GM18498 (cell line): ENCODE measurements around the gene PGP.
"Not testable (repeated sequence)": the region's sequence is repeated elsewhere in the genome, so short reads cannot be mapped to it uniquely, and the experiment has no call there.

Source experiments
- ATAC-seq: cut with Tn5 transposase; IDR thresholded peaks from one replicate; pipeline ENCODE4 v1.9.1; 2021; ENCODE audit warnings: mild to moderate bottlenecking, moderate library complexity; ENCODE audit not compliant: unreplicated experiment

Gene PGP

GRCh38 chr16:2223221-2223941 lies 8.7 kb upstream of the PGP start, which contains the start of gene E4F1:
E4F1 (plus strand) TSS chr16:2223591; CDS start chr16:2223614, 23 bp downstream.
- peak; percentile 96 for ATAC-seq

DNA sequence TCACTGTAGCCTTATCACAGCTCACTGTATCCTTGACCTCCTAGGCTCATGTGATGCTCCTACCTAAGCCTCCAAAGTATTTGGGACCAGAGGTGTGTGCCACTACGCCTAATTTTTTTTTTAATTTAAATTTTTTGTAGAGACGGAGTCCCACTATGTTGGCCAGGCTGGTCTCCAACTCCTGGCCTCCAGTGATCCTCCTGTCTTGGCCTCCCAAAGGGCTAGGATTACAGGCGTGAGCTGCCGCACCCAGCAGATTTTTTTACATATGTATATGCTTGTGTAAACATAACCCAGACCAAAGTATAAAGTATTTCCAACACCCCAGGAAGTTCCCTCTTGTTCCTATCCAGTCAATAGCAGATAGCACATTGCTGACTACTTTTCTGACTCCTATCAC lies 1.7 kb upstream of the PGP start:
- no peak for ATAC-seq

DNA sequence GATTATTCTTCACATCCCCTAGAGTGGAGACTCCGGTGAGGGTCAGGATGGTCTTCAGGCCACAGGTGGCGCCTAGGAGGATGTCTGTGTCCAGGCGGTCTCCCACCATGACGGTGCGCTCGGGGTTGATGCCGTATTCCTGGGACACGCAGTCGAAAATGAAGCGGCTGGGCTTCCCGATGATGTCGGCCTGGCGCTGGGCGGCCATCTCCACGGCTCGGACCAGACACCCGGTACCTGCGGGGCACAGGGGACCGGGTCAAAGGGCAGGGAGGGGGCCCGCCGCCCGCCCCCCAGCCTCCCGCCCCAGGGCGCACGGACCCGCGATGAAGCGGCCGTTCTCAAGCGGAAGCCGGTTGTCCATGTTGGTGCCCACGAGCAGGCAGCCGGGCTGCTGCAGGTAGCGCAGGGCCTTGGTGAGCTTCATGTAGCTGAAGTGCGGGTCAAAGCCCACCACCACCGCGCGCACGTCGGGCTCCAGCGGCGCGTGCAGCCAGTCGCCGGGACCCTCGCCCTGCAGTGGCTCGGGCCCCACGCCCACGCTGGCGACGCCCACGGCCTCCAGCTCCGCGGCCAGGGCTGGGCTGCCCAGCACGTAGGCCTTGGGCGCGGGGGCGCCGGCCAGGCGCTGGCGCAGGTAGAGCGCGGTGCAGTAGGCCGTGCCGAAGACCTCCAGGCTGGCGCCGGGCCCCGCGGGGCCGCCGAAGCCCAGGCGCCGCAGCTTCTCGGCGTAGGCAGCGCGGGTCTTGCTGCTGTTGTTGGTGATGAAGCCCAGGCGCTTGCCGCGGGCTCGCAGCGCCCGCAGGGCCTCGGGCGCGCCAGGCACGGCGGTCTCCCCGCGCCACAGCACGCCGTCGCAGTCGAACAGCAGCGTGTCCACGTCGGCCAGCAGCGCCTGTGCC lies 572 bp downstream of the PGP start:
- peak; percentile 4 for ATAC-seq

- no peak for ATAC-seq
Observed at GRCh38 chr16:2212362-2213324, 2.0 kb downstream of the PGP start.

DNA sequence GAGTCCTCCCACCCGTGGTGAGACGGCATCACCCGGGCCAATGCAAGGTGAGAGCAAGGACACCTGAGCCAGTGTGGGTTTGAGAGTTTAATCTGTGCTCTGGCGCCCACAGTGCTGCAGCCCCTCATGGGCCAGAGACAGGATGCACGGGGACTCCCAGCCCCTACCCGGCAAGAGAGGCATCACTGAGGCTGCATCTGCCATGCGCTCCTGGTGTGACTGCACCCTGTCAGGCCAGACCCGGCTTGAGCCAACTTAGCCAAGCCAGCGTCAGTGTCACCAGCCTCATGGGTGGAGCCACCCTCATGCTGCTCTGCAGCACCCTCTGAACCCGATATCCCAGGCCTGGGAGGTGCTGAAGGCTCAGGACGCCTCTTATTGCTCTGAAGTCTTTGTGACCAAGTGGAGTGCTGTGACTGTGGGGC lies 2.7 kb downstream of the PGP start:
- ATAC-seq: no peak

GRCh38 chr16:2210386-2211365 lies 4.0 kb downstream of the PGP start, which contains the start of gene BRICD5:
BRICD5 (minus strand) TSS chr16:2210863; CDS start chr16:2210833, 30 bp downstream.
- ATAC-seq: no peak

DNA sequence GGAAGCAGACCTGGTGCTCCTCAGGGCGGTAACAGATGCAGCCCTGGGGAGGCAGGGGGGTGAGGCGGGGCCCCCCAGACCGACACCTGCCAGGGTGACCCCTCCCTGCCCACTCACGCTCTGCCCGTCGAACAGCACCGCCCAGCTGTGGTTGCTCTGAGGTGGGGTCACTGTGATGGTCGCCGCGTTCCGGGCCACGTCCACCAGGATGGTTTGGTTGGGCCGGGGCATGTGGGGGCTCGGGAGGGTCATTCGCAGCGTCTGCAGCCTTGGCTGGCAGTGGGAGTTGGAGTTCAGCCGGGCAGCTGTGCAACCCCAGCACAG lies 4.7 kb downstream of the PGP start:
- no peak for ATAC-seq

DNA sequence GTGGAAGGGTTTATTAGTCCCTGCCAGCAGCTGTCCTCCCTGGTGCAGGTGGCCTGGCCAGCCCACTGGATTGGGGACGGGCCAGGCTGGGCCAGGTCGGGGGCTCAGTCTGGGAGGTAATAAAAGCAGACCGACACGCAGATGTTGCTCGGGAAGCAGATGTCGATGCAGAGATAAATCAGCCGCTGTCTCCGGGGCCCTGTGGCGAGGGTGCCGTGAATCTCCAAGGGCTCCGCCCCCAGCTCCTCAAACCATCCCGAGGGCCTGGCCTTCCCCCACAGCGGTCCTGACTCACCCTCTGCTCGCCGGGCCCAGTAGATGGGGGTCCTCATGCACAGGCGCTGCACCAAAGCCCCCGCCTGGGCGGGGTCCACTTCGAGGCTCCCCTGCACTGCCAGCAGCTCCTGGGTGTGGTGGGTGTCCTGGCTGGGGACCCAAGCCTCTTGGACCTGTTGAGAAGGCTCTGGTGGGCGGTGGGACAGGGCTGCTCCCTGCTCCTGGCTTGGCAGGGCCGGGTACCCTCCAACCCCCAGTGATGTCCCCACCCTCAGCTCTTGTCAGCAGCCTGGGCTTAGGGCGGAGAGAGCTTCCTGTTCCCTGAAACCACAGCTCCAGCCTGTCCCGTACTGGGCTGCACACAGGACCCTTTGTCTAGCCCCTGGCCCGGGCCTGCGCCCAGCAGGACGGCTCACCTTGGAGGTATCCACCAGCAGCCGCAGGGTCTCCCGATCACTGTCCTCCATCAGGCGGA lies 5.2 kb downstream of the PGP start:
- no peak for ATAC-seq

DNA sequence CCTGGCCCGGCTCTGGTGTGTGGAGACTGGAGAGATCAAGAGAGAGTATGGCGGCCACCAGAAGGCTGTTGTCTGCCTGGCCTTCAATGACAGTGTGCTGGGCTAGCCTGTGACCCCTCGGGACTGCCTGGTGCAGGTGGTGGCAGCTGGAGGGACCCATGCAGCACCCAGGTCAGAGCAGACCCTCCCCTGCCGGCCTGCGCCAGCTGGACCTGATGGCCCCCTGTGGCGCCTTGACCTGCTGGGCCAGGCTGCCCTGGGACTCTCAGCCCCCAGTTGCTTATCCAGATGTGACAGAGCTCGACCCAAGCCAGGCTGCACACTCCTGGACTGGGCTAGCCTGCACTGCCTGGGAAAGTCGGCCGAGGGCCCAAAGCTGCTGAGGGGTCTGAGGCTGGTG lies 5.9 kb downstream of the PGP start:
- ATAC-seq: no peak

GRCh38 chr16:2208308-2208707 lies 6.3 kb downstream of the PGP start:
- ATAC-seq: no peak

GRCh38 chr16:2207872-2208271 lies 6.8 kb downstream of the PGP start:
- ATAC-seq: no peak

DNA sequence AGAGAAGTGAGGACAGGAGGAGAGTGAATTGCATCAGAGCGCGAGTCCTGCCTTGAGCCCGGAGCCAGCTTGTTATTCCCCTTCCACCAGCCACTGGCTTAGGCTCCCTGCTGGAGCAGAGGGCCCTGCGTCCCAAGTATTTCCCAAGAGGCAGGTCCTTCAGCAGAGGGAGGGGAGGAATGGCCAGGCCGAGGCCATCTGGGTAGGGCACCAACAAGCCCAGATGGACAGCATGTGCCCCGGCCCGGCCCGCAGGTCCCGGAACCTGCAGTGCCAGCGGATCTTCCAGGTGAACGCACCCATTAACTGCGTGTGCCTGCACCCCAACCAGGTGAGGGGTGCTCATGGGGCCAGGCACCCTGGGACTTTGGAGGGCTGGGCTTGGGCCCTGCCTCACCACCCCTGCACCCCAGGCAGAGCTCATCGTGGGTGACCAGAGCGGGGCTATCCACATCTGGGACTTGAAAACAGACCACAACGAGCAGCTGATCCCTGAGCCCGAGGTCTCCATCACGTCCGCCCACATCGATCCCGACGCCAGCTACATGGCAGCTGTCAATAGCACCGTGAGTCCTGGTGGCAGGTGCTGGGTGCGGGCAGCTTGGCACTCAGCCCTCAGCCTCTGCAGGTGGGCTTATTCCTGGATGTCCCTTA lies 7.7 kb downstream of the PGP start:
- no peak for ATAC-seq

- no peak for ATAC-seq
Observed at GRCh38 chr16:2206420-2206779, 8.2 kb downstream of the PGP start.

GRCh38 chr16:2205967-2206313 lies 8.7 kb downstream of the PGP start:
- peak; percentile 8 for ATAC-seq

DNA sequence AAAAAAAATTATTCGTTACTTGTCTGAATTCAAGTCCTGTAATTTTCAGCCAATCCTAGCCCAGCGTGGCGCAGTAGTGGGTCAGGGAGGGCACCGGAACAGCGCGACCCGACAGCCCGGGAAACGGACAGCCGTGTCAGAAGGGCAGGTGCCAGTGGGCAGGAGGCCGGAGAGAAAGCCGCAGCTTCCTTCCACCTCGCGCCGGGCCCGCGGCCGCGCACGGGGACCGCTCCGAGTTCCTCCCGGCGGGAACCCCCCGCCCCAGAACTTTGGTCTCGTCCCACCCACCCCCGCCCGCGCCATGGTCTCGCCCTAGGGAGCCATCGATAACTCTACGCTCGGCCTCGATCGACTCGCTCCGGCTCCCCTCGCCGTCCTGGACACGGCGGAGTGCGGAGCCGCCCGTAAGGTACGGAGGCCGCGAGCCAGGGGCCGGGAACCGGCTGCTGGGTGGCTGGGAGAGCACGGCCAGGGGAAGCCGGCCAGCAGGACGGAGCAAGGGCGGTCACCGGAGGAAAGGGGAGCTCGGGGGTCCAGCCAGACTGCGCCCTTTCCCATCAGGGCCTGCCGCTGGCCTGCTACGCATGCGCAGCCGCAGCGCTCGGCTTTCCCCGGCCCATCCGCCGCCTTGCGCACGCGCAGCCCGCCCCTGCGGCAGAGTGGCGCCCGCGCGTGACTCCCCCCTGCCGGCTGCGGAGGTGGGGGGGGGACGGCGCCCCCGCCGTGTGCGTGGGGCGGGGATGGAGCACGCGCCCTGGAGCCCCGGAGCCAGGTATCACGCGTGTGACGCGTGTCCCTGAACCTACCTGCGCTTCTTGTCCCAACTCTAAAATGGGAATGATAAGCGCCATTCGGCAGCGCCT lies 9.3 kb downstream of the PGP start, which contains the start of gene MLST8:
MLST8 (plus strand) TSS at position 351 of the 863 bp plus-strand sequence. CDS start 632 bp downstream, outside the sequence.
- ATAC-seq: peak; percentile 74

DNA sequence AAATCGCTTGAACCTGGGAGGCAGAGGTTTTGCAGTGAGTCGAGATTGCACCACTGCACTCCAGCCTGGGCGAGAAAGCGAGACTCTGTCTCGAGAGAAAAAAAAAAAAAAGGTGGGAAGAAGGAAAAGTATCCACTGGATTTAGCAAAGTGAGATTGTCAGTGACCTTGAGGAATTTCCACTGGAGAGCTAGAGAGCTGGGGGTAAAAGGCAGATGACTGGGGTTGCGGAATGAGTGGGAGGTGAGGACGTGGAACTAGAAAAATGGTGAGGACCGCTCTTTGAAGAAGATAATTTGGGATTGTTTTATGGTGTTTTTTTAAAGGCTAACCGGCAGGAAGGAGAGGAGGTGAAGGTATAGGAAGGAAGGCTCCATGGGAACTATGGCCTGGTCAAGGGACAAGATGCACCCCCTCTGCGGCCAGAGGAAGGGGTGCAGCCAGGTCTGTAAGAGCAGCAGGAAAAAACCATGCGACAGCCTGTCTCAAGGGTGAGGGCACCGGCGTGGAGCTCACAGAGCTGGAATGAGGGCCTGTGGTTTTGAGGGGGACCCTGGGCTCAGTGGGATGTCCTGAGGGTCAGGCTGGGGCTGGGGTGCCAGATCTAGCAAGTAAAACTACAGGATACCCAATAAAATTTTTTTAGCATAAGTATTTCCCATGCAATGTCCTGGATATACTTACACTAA lies 10.1 kb downstream of the PGP start:
- ATAC-seq: no peak

DNA sequence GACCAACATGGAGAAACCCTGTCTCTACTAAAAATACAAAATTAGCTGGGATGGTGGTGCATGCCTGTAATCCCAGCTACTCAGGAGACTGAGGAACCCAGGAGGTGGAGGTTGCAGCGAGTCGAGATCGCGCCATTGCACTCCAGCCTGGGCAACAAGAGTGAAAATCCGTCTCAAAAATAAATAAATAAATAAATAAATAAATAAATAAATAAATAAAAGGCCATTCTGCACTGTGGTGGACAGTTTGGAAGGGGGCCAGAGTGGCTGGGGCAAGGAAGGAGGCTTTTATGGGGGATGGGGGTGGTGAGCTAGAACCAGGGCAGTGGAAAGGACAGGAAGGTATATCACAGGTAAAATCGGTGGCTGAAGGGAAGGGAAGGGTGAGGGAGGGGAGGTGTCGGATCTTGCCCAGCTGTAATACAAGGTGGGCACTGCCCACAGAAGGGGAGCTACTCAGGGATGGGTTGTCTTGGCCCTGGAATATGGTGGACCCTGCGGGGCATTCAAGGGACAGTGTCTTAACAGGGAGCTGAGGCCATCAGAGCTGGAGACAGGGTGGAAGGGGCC lies 11.4 kb downstream of the PGP start:
- ATAC-seq: not testable (repeated sequence)
